GM19467 (cell line): ENCODE results near the gene THSD4.
"Not testable (repeated sequence)": the region's sequence is repeated elsewhere in the genome, so short reads cannot be mapped to it uniquely, and the experiment has no call there.

Experiments used
- ATAC-seq: cut with Tn5 transposase; IDR thresholded peaks from one replicate; pipeline ENCODE4 v1.9.1; 2021; ENCODE audit warnings: mild to moderate bottlenecking, moderate library complexity; ENCODE audit not compliant: unreplicated experiment

Gene THSD4

GRCh38 chr15:71372769-71373168 is 257.5 kb downstream of the THSD4 start:
- not testable (repeated sequence) for ATAC-seq

GRCh38 chr15:71373917-71374316 is 258.6 kb downstream of the THSD4 start:
- ATAC-seq: no peak

- no peak for ATAC-seq
These were observed 259.5 kb downstream of the THSD4 start for GRCh38 chr15:71374607-71375352.

GRCh38 chr15:71375934-71376333 is 260.7 kb downstream of the THSD4 start:
- no peak for ATAC-seq

GRCh38 chr15:71379893-71380292 is 264.6 kb downstream of the THSD4 start:
- ATAC-seq: no peak

GRCh38 chr15:71380345-71380744 is 265.1 kb downstream of the THSD4 start:
- ATAC-seq: no peak

- no peak for ATAC-seq
These were observed 269.2 kb downstream of the THSD4 start for GRCh38 chr15:71384501-71384900.

- no peak for ATAC-seq
These were observed 269.8 kb downstream of the THSD4 start for GRCh38 chr15:71385026-71385425.

GRCh38 chr15:71385457-71385856 is 270.2 kb downstream of the THSD4 start:
- no peak for ATAC-seq

GRCh38 chr15:71386005-71386404 is 270.7 kb downstream of the THSD4 start:
- no peak for ATAC-seq

GRCh38 chr15:71386448-71387236 is 271.4 kb downstream of the THSD4 start:
- no peak for ATAC-seq

- ATAC-seq: no peak
These were observed 272.5 kb downstream of the THSD4 start for GRCh38 chr15:71387810-71388209.

- no peak for ATAC-seq
These were observed 274.8 kb downstream of the THSD4 start for GRCh38 chr15:71390096-71390495.

- ATAC-seq: no peak
These were observed 276.3 kb downstream of the THSD4 start for GRCh38 chr15:71391421-71392088.

- no peak for ATAC-seq
These were observed 277.6 kb downstream of the THSD4 start for GRCh38 chr15:71392861-71393283.

- ATAC-seq: no peak
These were observed 278.1 kb downstream of the THSD4 start for GRCh38 chr15:71393383-71393782.

- no peak for ATAC-seq
These were observed 281.4 kb downstream of the THSD4 start for GRCh38 chr15:71396536-71397125.

- no peak for ATAC-seq
These were observed 282.1 kb downstream of the THSD4 start for GRCh38 chr15:71397377-71397776.

GRCh38 chr15:71400294-71400693 is 285.0 kb downstream of the THSD4 start:
- ATAC-seq: no peak

GRCh38 chr15:71401728-71402127 is 286.5 kb downstream of the THSD4 start:
- not testable (repeated sequence) for ATAC-seq

GRCh38 chr15:71409541-71409940 is 294.3 kb downstream of the THSD4 start:
- ATAC-seq: no peak
